ENCODE data around the gene CNOT1.

CNOT1 gene

GRCh38 chr16:58670946-58671583 is 41.4 kb upstream of the CNOT1 start:
- Histone ChIP-seq H4K20me1 (ENCODE audit: insufficient read depth, low read length) (no peaks in the 10 kb centered on the region), H3K27me3 (ENCODE audit: insufficient read depth, low read length) (no peaks in the 10 kb centered on the region), H3K4me3 (ENCODE audit: low read depth, low read length, poor library complexity, severe bottlenecking) (no peak overlapping the region), H3K27ac (ENCODE audit: low read depth, low read length, poor library complexity, severe bottlenecking) (no peak overlapping the region), H2AFZ (ENCODE audit: low read length) (no peak overlapping the region), H3K79me2 (ENCODE audit: insufficient read depth, low read length) (no peaks in the 10 kb centered on the region), H3K4me2 (ENCODE audit: low read length) (no peak overlapping the region), H3K9me2 (ENCODE audit: low read depth, low read length) (no peaks in the 10 kb centered on the region), H3K36me3 (ENCODE audit: insufficient read depth, low read length) (peaks cover 4% of the 10 kb centered on the region; the same call in 1 of the 2 replicates), H3K4me1 (ENCODE audit: insufficient read depth, low read length, severe bottlenecking) (no peaks in the 10 kb centered on the region), H3K9me3 (ENCODE audit: low read length) (no peaks in the 10 kb centered on the region), H3K9ac (ENCODE audit: low read length) (no peak overlapping the region), H3F3A (ENCODE audit: insufficient read depth, low read length) (no peaks in the 10 kb centered on the region)
- TF ChIP-seq EZH2 (IDR thresholded peaks at IDR 0.05; ENCODE audit: borderline replicate concordance, low read length) (no peak), CTCF (IDR thresholded peaks at IDR 0.05; ENCODE audit: low read length) (no peak)

- no peak overlapping the region for H3K27ac ChIP-seq (ENCODE audit: low read depth, low read length, poor library complexity, severe bottlenecking)
- no peaks in the 10 kb centered on the region for H4K20me1 ChIP-seq (ENCODE audit: insufficient read depth, low read length)
- H3K9ac ChIP-seq (ENCODE audit: low read length): no peak overlapping the region
- peaks cover 4% of the 10 kb centered on the region; the same call in 1 of the 2 replicates for H3K36me3 ChIP-seq (ENCODE audit: insufficient read depth, low read length)
- no peaks in the 10 kb centered on the region for H3K9me2 ChIP-seq (ENCODE audit: low read depth, low read length)
- H3K27me3 ChIP-seq (ENCODE audit: insufficient read depth, low read length): no peaks in the 10 kb centered on the region
- no peak overlapping the region for H3K4me3 ChIP-seq (ENCODE audit: low read depth, low read length, poor library complexity, severe bottlenecking)
- no peak overlapping the region for H2AFZ ChIP-seq (ENCODE audit: low read length)
- no peaks in the 10 kb centered on the region for H3K79me2 ChIP-seq (ENCODE audit: insufficient read depth, low read length)
- no peak overlapping the region for H3K4me2 ChIP-seq (ENCODE audit: low read length)
- no peaks in the 10 kb centered on the region for H3K9me3 ChIP-seq (ENCODE audit: low read length)
- TF ChIP-seq CTCF (IDR thresholded peaks at IDR 0.05; ENCODE audit: low read length) (no peak), EZH2 (IDR thresholded peaks at IDR 0.05; ENCODE audit: borderline replicate concordance, low read length) (no peak)
- no peaks in the 10 kb centered on the region for H3F3A ChIP-seq (ENCODE audit: insufficient read depth, low read length)
- no peaks in the 10 kb centered on the region for H3K4me1 ChIP-seq (ENCODE audit: insufficient read depth, low read length, severe bottlenecking)
Observed at GRCh38 chr16:58670177-58670576, 40.6 kb upstream of the CNOT1 start.

GRCh38 chr16:58665200-58665599 is 35.6 kb upstream of the CNOT1 start:
- Histone ChIP-seq H3K27ac (ENCODE audit: low read depth, low read length, poor library complexity, severe bottlenecking) (no peak overlapping the region), H3K9me2 (ENCODE audit: low read depth, low read length) (no peaks in the 10 kb centered on the region), H3K4me2 (ENCODE audit: low read length) (no peak overlapping the region), H3F3A (ENCODE audit: insufficient read depth, low read length) (no peaks in the 10 kb centered on the region), H3K36me3 (ENCODE audit: insufficient read depth, low read length) (peaks cover 4% of the 10 kb centered on the region; the same call in 1 of the 2 replicates), H3K79me2 (ENCODE audit: insufficient read depth, low read length) (no peaks in the 10 kb centered on the region), H4K20me1 (ENCODE audit: insufficient read depth, low read length) (no peaks in the 10 kb centered on the region), H3K9ac (ENCODE audit: low read length) (no peak overlapping the region), H2AFZ (ENCODE audit: low read length) (no peak overlapping the region), H3K4me3 (ENCODE audit: low read depth, low read length, poor library complexity, severe bottlenecking) (no peak overlapping the region), H3K9me3 (ENCODE audit: low read length) (no peaks in the 10 kb centered on the region), H3K4me1 (ENCODE audit: insufficient read depth, low read length, severe bottlenecking) (no peaks in the 10 kb centered on the region), H3K27me3 (ENCODE audit: insufficient read depth, low read length) (no peaks in the 10 kb centered on the region)
- no peak for TF ChIP-seq CTCF (IDR thresholded peaks at IDR 0.05; ENCODE audit: low read length)
- TF ChIP-seq EZH2 (IDR thresholded peaks at IDR 0.05; ENCODE audit: borderline replicate concordance, low read length): no peak

Measured in OCI-LY1 (cell line).